SK-N-SH (cell line): ENCODE results near the gene ARHGEF28. TPM values are rescaled to one million over a fixed set of nuclear protein-coding genes. Genes with fewer than 3 reads are reported as not detected.

ENCODE experiments used
- CTCF ChIA-PET: fragments of 300-600, 350-600 bp; formaldehyde crosslinking; extraction: SDS; loops from one replicate; lab custom pipeline; 2021; lab: Yijun Ruan, JAX
- POLR2A ChIA-PET: fragments of 350-600 bp; sonication (Branson Sonifier 250); formaldehyde crosslinking; extraction: SDS; loops from one replicate; lab custom pipeline; 2020; ENCODE audit warnings: antibody characterized with exemption, inconsistent platforms; lab: Yijun Ruan, JAX
- DNase-seq: peaks from one replicate; pipeline ENCODE4 v3.0.0; 2012
- H2AFZ ChIP-seq: fragments of 200-600 bp; sonication (generic); 2 replicates; pipeline ENCODE4 v1.8.1; 2016; ENCODE audit warnings: antibody characterized with exemption, mild to moderate bottlenecking, low read depth
- H3F3A ChIP-seq: fragments of 200-600 bp; sonication (generic); replicated peaks from 2 replicates; pipeline ENCODE3; 2016; ENCODE audit warnings: antibody characterized with exemption, mild to moderate bottlenecking; ENCODE audit not compliant: insufficient read depth
- H3K27ac ChIP-seq, 2 experiments: fragments of 200-500 bp in 1 of 2; fragments of 200-600 bp in 1 of 2; sonication (Bioruptor generic) in 1 of 2; sonication (generic), shearing (Covaris generic) in 1 of 2; 2 replicates each; pipeline versions ENCODE4 v1.5.1 to v1.6.1; 2014 to 2016; ENCODE audit warnings: low read depth in 2 of 2, inconsistent platforms in 1 of 2, low read length in 1 of 2, mild to moderate bottlenecking in 1 of 2, mixed read lengths in 1 of 2
- H3K27me3 ChIP-seq: fragments of 200-600 bp; sonication (generic), shearing (Covaris generic); 2 replicates; pipeline ENCODE4 v1.6.1; 2016; ENCODE audit warnings: mixed run types; ENCODE audit not compliant: insufficient read depth
- H3K36me3 ChIP-seq, 2 experiments: fragments of 200-500 bp in 1 of 2; fragments of 200-600 bp in 1 of 2; sonication (Bioruptor generic) in 1 of 2; sonication (generic) in 1 of 2; replicated peaks in 1 of 2; 2 replicates each; pipeline versions ENCODE3 to v1.5.1; 2014 to 2016; ENCODE audit warnings: low read length in 1 of 2, mild to moderate bottlenecking in 1 of 2; ENCODE audit not compliant: insufficient read depth in 2 of 2, control insufficient read depth in 1 of 2
- H3K4me1 ChIP-seq, 2 experiments: fragments of 200-500 bp in 1 of 2; fragments of 200-600 bp in 1 of 2; sonication (Bioruptor generic) in 1 of 2; sonication (generic), shearing (Covaris generic) in 1 of 2; 2 replicates each; pipeline versions ENCODE4 v1.5.1 to v1.6.1; 2014 to 2016; ENCODE audit warnings: low read depth in 1 of 2, low read length in 1 of 2, mixed run types in 1 of 2; ENCODE audit not compliant: insufficient read depth in 2 of 2, control insufficient read depth in 1 of 2
- H3K4me2 ChIP-seq: fragments of 200-600 bp; sonication (generic), shearing (Covaris generic); 2 replicates; pipeline ENCODE4 v1.6.1; 2017; ENCODE audit warnings: mixed run types
- H3K4me3 ChIP-seq, 2 experiments: fragments of 200-500 bp in 1 of 2; fragments of 200-600 bp in 1 of 2; sonication (Bioruptor generic) in 1 of 2; sonication (generic), shearing (Covaris generic) in 1 of 2; 2 replicates each; pipeline versions ENCODE4 v1.5.1 to v1.8.1; 2014 to 2016; ENCODE audit warnings: low read depth in 2 of 2, inconsistent platforms in 1 of 2, low read length in 1 of 2, mild to moderate bottlenecking in 1 of 2, mixed read lengths in 1 of 2, moderate library complexity in 1 of 2
- H3K79me2 ChIP-seq: fragments of 200-600 bp; sonication (generic); 2 replicates; pipeline ENCODE4 v1.8.1; 2017; ENCODE audit warnings: mild to moderate bottlenecking; ENCODE audit not compliant: insufficient read depth
- H3K9ac ChIP-seq: fragments of 200-600 bp; sonication (generic); 2 replicates; pipeline ENCODE4 v1.6.1; 2017; ENCODE audit warnings: mixed run types
- H3K9me2 ChIP-seq: fragments of 200-600 bp; sonication (generic); 2 replicates; pipeline ENCODE4 v1.6.1; 2017; ENCODE audit warnings: mixed run types
- H3K9me3 ChIP-seq: fragments of 200-600 bp; sonication (generic); 2 replicates; pipeline ENCODE4 v1.6.1; 2017; ENCODE audit warnings: mixed run types, mild to moderate bottlenecking, moderate library complexity
- H4K20me1 ChIP-seq: fragments of 200-600 bp; sonication (generic); 2 replicates; pipeline ENCODE4 v1.6.1; 2017; ENCODE audit warnings: mild to moderate bottlenecking, mixed run types; ENCODE audit not compliant: insufficient read depth
- CHD2 ChIP-seq: fragments of 150-350 bp; IDR thresholded peaks from 2 replicates; pipeline ENCODE4 v1.6.1; 2018; ENCODE audit warnings: low read length; ENCODE audit not compliant: partially characterized antibody
- EZH2phosphoT487 ChIP-seq: fragments of 200-600 bp; sonication (generic); IDR thresholded peaks from 2 replicates; pipeline ENCODE4 v1.6.1; 2017; ENCODE audit warnings: low read depth, mixed run types, mild to moderate bottlenecking, antibody characterized with exemption, moderate library complexity, borderline replicate concordance
- FOSL2 ChIP-seq: IDR thresholded peaks from 2 replicates; pipeline ENCODE4 v1.4.0; 2012; ENCODE audit warnings: low read depth, mild to moderate bottlenecking, moderate library complexity, borderline replicate concordance
- FOXM1 ChIP-seq: IDR thresholded peaks from 2 replicates; pipeline ENCODE4 v1.4.0; 2012; ENCODE audit warnings: low read depth, mild to moderate bottlenecking
- IRF3 ChIP-seq: fragments of 150-350 bp; IDR thresholded peaks from 2 replicates; pipeline ENCODE4 v1.6.1; 2016; ENCODE audit warnings: mild to moderate bottlenecking, low read depth, low read length
- JUND ChIP-seq: IDR thresholded peaks from 2 replicates; pipeline ENCODE4 v1.4.0; 2012
- MEF2A ChIP-seq: IDR thresholded peaks from 2 replicates; pipeline ENCODE4 v1.4.0; 2012; ENCODE audit warnings: low read depth, borderline replicate concordance
- MXI1 ChIP-seq: IDR thresholded peaks from 2 replicates; pipeline ENCODE4 v1.6.1; 2012; ENCODE audit warnings: mild to moderate bottlenecking, low read depth, low read length, improper control_type of control experiment
- NRF1 ChIP-seq: IDR thresholded peaks from 2 replicates; pipeline ENCODE4 v1.6.1; 2012; ENCODE audit warnings: low read depth, mild to moderate bottlenecking, low read length
- PBX3 ChIP-seq: IDR thresholded peaks from 2 replicates; pipeline ENCODE4; 2012
- POLR2AphosphoS5 ChIP-seq: IDR thresholded peaks from 2 replicates; pipeline ENCODE4 v1.6.1; 2012; ENCODE audit warnings: low read depth, low read length
- RAD21 ChIP-seq: IDR thresholded peaks from 2 replicates; pipeline ENCODE4 v1.6.1; 2012; ENCODE audit warnings: mild to moderate bottlenecking, low read length
- RFX5 ChIP-seq: IDR thresholded peaks from 2 replicates; pipeline ENCODE4 v1.6.1; 2012; ENCODE audit warnings: mild to moderate bottlenecking, improper control_type of control experiment, low read length
- RXRA ChIP-seq: IDR thresholded peaks from 2 replicates; pipeline ENCODE4 v1.4.0; 2012; ENCODE audit warnings: low read depth, mild to moderate bottlenecking, borderline replicate concordance
- SIN3A ChIP-seq: IDR thresholded peaks from 2 replicates; pipeline ENCODE4 v1.6.1; 2012; ENCODE audit warnings: low read depth, mild to moderate bottlenecking, low read length, moderate library complexity, borderline replicate concordance
- TAF1 ChIP-seq: IDR thresholded peaks from 2 replicates; pipeline ENCODE4 v1.6.1; 2012; ENCODE audit warnings: low read depth, mild to moderate bottlenecking, low read length, moderate library complexity, borderline replicate concordance
- TEAD4 ChIP-seq: IDR thresholded peaks from 2 replicates; pipeline ENCODE4 v1.4.0; 2012; ENCODE audit warnings: mild to moderate bottlenecking, borderline replicate concordance; ENCODE audit not compliant: insufficient read depth
- USF1 ChIP-seq: IDR thresholded peaks from 2 replicates; pipeline ENCODE4 v1.4.0; 2012; ENCODE audit warnings: low read depth, borderline replicate concordance
- USF2 ChIP-seq: fragments of 150-350 bp; IDR thresholded peaks from 2 replicates; pipeline ENCODE4 v1.6.1; 2017; ENCODE audit warnings: antibody characterized with exemption, low read length, low read depth, borderline replicate concordance
- YY1 ChIP-seq: IDR thresholded peaks from 2 replicates; pipeline ENCODE4 v1.4.0; 2012; ENCODE audit warnings: low read depth, mild to moderate bottlenecking
- WGBS: methylation state at CpG from one replicate; pipeline ENCODE4 v1.1.6; 2017; ENCODE audit warnings: low lambda C conversion rate; 5-methylcytosine and 5-hydroxymethylcytosine counted together
- polyA plus RNA-seq, 3 experiments: library from polyadenylated mRNA; depleted of rRNA; stranded (reverse); fragments of >200 nt; gene quantifications; 2 replicates each; pipeline ENCODE4 v1.2.3, GENCODE V29; 2012

ARHGEF28 gene
- polyA plus RNA-seq, 1 of the 3 experiments (the other 2 are of a cell fraction), result 4.2 TPM

- 90% methylated on average over 3 of the region's 3 CpGs for WGBS
- DNase-seq, result no peak
- Histone ChIP-seq H3F3A (no peaks in the 10 kb centered on the region), H3K9me3 (no peaks in the 10 kb centered on the region), H3K4me2 (no peak overlapping the region), H3K27ac (no peak overlapping the region), H2AFZ (no peak overlapping the region), H3K79me2 (no peaks in the 10 kb centered on the region), H3K9ac (no peak overlapping the region), H3K4me1 (no peaks in the 10 kb centered on the region), H4K20me1 (no peaks in the 10 kb centered on the region), H3K9me2 (no peaks in the 10 kb centered on the region), H3K27me3 (no peaks in the 10 kb centered on the region), H3K4me3 (no peak overlapping the region), H3K36me3 (peaks cover 0 to 6% of the 10 kb centered on the region in 2 experiments)
- POLR2A ChIA-PET, result no interaction called here
- CTCF ChIA-PET, result interaction anchor here (1.3 to 3.4 kb wide), 2 partner anchors 17 to 184 kb away, joined by 4 to 19 read pairs; no protein-coding TSS in a partner anchor
- TF ChIP-seq JUND (no peak), USF2 (no peak), RFX5 (no peak), CHD2 (no peak), IRF3 (no peak), MEF2A (no peak), FOSL2 (no peak), FOXM1 (no peak), RAD21 (no peak), EZH2phosphoT487 (no peak), TEAD4 (no peak), TAF1 (no peak), POLR2AphosphoS5 (no peak), SIN3A (no peak), MXI1 (no peak), NRF1 (no peak), RXRA (no peak), YY1 (no peak), USF1 (no peak), PBX3 (no peak)
Observed at GRCh38 chr5:73774924-73775323, 148.9 kb downstream of the ARHGEF28 start.
